GM12878 (cell line): ENCODE results near the gene PTGR3.

ENCODE experiments used
- CBFB ChIP-seq: IDR thresholded peaks from 2 replicates; pipeline ENCODE4 v1.6.1; 2016; ENCODE audit warnings: antibody characterized with exemption, low read depth
- POLR2A ChIP-seq: IDR thresholded peaks from 2 replicates; pipeline ENCODE4 v1.6.1; 2011; ENCODE audit warnings: low read depth, mild to moderate bottlenecking, low read length
- ZNF384 ChIP-seq: IDR thresholded peaks from 2 replicates; pipeline ENCODE4 v1.6.1; 2012; ENCODE audit warnings: low read depth, mild to moderate bottlenecking, low read length, improper control_type of control experiment, borderline replicate concordance

DNA sequence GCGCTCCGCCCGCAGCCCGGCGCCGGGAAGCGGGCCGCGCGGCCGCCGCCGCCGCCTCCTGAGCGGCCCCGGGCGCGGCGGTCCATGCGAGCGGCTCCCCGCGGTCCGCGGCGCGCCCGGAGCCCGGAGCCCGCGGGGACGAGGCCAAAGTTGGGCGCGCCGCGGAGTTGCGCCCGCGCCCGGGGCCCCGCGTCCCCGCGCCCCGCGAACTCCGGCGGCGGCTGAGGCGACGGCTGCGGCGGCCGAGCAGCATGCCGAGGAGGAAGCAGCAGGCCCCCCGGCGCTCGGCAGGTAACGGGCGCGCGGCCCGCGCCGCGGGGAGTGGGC is 2.6 kb upstream of the PTGR3 start:
- TF ChIP-seq CBFB (no peak), POLR2A (no peak), ZNF384 (no peak)
